Natural killer cell (primary cell): Measurements from ENCODE around the gene MR1. TPM values are rescaled to one million over a fixed set of nuclear protein-coding genes. Genes with fewer than 3 reads are reported as not detected.

Experiments
- ATAC-seq, 3 donors: fragments of 150-1000 bp in 2 of 3; fragments of 200-7000 bp in 1 of 3; cut with Tn5 transposase; 1 replicate in 1 of 3; 2 replicates in 2 of 3; pipeline ENCODE4 v1.10.0; 2021; ENCODE audit warnings: mild to moderate bottlenecking in 2 of 3, moderate library complexity in 2 of 3
- DNase-seq, 2 donors: peaks; one replicate each; pipeline versions ENCODE4 v3.0.0 to v3.0.0-alpha.2; 2013 to 2021; ENCODE audit warnings: mixed read lengths in 1 of 2
- H3K27ac ChIP-seq: one replicate; pipeline ENCODE4 v1.5.1; 2013; ENCODE audit warnings: mild to moderate bottlenecking, low read length
- H3K27me3 ChIP-seq: one replicate; pipeline ENCODE4 v1.6.1; 2013; ENCODE audit warnings: low read length; ENCODE audit not compliant: control insufficient read depth, insufficient read depth
- H3K36me3 ChIP-seq: one replicate; pipeline ENCODE4 v1.6.1; 2013; ENCODE audit warnings: low read length; ENCODE audit not compliant: control insufficient read depth, insufficient read depth
- H3K4me1 ChIP-seq: one replicate; pipeline ENCODE4 v1.6.1; 2013; ENCODE audit warnings: low read length; ENCODE audit not compliant: control insufficient read depth, insufficient read depth
- H3K4me3 ChIP-seq: one replicate; pipeline ENCODE4 v1.5.1; 2013; ENCODE audit warnings: low read length
- H3K9me3 ChIP-seq: one replicate; pipeline ENCODE4 v1.6.1; 2013; ENCODE audit warnings: low read length; ENCODE audit not compliant: control insufficient read depth, insufficient read depth
- H3K27ac Mint-ChIP-seq, 2 donors: one replicate each; pipeline ENCODE4 v1.8.0; 2022; ENCODE audit warnings: mild to moderate bottlenecking in 2 of 2, mixed read lengths in 2 of 2, moderate library complexity in 1 of 2
- H3K27me3 Mint-ChIP-seq, 2 donors: one replicate each; pipeline ENCODE4 v1.8.0; 2022; ENCODE audit warnings: low read depth in 2 of 2, mixed read lengths in 2 of 2
- H3K36me3 Mint-ChIP-seq: one replicate; pipeline ENCODE4 v1.8.0; 2022; ENCODE audit warnings: mixed read lengths
- H3K4me1 Mint-ChIP-seq, 2 donors: one replicate each; pipeline ENCODE4 v1.8.0; 2022; ENCODE audit warnings: mixed read lengths in 2 of 2
- H3K4me3 Mint-ChIP-seq: one replicate; pipeline ENCODE4 v1.8.0; 2022; ENCODE audit warnings: mild to moderate bottlenecking, moderate library complexity, mixed read lengths
- H3K9me3 Mint-ChIP-seq, 2 donors: one replicate each; pipeline ENCODE4 v1.8.0; 2022; ENCODE audit warnings: mixed read lengths in 2 of 2
- WGBS: methylation state at CpG from one replicate; pipeline ENCODE4 v1.1.7; 2013; ENCODE audit warnings: missing lambda C conversion rate; ENCODE audit not compliant: insufficient coverage; 5-methylcytosine and 5-hydroxymethylcytosine counted together
- intact Hi-C: fragments of 100-400 bp; cut with micrococcal nuclease; formaldehyde crosslinking; loops from one replicate; pipeline ENCODE4 v1.14.2; 2022
- total RNA-seq, 4 donors: library from RNA; stranded (reverse); fragments of 120-200 nt in 1 of 4; gene quantifications; one replicate each; pipeline versions ENCODE4 v1.2.3 to v1.2.4, GENCODE V29; 2013 to 2022
- TF ChIP-seq, protein P1 (sequence below): fragments of 200-600 bp; IDR thresholded peaks from one replicate; pipeline ENCODE4 v1.8.0; 2022; ENCODE audit warnings: antibody characterized with exemption

MR1 gene
- total RNA-seq, 3 donors from 2014 or later (not counting 1 experiment from before 2014, with no cell fraction given): 27.8 to 35.3 (median 34.6) TPM

DNA sequence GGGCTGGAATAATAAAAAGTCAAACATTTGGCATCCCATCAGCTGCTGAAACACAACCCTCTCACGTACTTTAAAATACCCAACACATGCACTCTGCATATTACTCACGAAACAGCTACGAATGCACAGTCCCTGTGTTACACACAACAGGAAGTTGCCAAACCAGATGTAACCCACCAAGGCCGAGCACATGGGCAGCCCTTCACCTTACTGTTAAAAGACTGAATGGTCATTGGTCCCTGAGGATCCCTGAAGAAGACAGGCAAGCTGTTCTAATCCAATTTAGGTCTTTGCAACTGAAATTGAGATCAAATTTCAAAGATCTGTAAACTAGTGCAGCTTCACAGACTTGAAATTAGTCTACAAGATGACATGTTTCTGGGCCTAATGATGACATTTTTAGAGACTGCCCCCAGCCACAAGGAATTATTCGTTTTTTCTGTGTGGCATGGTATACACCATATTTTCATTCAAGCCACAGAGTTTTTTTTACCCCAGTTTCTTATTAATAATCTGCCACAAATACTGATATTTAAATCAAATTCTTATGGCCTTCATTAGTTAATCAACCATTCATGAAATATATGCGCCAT, 29.1 kb downstream of the MR1 start:
- Histone ChIP-seq H3K27ac (peak overlapping the region; percentile 92), H3K4me1 (peaks cover 17% of the 10 kb centered on the region), H3K36me3 (peaks cover 2% of the 10 kb centered on the region), H3K9me3 (peaks cover 4% of the 10 kb centered on the region), H3K4me3 (peak overlapping the region; percentile 35), H3K27me3 (no peaks in the 10 kb centered on the region)
- Mint-ChIP-seq H3K27ac (peak overlapping the region; percentile 91 to 98), H3K9me3 (no peaks in the 10 kb centered on the region), H3K4me1 (peaks cover 24 to 25% of the 10 kb centered on the region in 2 donors), H3K27me3 (no peaks in the 10 kb centered on the region), H3K36me3 (peaks cover 11% of the 10 kb centered on the region), H3K4me3 (peak overlapping the region; percentile 87)
- TF ChIP-seq, protein P1, sequence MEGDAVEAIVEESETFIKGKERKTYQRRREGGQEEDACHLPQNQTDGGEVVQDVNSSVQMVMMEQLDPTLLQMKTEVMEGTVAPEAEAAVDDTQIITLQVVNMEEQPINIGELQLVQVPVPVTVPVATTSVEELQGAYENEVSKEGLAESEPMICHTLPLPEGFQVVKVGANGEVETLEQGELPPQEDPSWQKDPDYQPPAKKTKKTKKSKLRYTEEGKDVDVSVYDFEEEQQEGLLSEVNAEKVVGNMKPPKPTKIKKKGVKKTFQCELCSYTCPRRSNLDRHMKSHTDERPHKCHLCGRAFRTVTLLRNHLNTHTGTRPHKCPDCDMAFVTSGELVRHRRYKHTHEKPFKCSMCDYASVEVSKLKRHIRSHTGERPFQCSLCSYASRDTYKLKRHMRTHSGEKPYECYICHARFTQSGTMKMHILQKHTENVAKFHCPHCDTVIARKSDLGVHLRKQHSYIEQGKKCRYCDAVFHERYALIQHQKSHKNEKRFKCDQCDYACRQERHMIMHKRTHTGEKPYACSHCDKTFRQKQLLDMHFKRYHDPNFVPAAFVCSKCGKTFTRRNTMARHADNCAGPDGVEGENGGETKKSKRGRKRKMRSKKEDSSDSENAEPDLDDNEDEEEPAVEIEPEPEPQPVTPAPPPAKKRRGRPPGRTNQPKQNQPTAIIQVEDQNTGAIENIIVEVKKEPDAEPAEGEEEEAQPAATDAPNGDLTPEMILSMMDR: no peak
- DNase-seq (peak; percentile 37 to 58), ATAC-seq (peak; percentile 91 to 93 (median 92))
- intact Hi-C loops: loop anchor here (2.0 kb wide), 2 partner anchors 18 to 40 kb away; partner anchors contain the start of gene STX6
- WGBS: 20% methylated on average over 6 of the region's 6 CpGs

DNA sequence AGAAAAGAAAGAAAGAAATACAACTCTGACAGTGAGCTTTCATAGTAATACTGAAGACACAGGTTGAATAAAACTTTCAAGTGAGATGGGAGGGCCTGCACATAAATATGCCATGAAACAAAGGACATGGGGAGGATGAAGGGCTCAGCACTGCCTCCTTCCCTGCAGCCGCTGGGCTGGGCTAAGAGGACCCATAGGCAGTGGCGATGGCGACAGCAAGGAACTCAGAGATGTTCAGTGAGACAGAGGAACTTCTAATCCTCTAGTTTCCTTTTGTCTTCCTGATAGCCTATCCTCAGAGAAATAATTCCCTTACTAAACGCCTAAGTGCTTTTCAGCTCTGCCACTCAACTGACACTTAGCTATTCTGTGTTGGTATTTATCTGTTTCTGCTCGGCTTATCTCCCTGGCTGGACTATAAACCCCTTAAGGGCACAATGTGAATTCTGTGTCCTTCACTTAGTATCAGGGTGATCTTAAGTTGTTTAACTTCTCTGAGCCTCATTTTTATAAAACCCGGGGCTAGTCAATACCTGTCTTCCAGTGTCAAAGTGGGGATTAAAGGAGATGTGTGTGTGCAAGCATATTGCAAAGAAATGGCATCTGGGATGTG, 30.3 kb downstream of the MR1 start:
- H3K36me3 Mint-ChIP-seq: peaks cover 8% of the 10 kb centered on the region
- WGBS: 95% methylated on average over 5 of the region's 6 CpGs
- H3K4me1 ChIP-seq: peaks cover 17% of the 10 kb centered on the region

DNA sequence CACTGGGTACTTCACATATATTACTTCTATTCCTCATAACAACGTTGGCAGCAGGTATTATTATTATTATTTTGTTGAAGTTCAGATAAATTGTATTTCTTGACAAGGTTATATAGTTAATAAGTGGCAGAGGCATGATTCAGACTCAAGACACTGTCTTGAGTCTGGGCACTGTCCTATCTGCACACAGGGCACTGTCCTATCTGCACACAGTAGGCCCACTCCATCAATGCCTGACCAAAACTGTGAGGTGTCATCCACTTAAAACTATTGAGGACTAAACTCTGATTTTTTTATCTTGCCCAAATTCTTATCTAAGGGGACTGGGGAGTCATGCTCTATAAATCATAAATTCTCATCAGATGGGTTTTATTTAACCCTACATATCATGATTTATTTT, 30.9 kb downstream of the MR1 start:
- Histone ChIP-seq H3K27me3 (no peaks in the 10 kb centered on the region), H3K9me3 (no peaks in the 10 kb centered on the region), H3K36me3 (no peaks in the 10 kb centered on the region), H3K4me3 (no peak overlapping the region), H3K4me1 (peaks cover 17% of the 10 kb centered on the region), H3K27ac (no peak overlapping the region)
- Mint-ChIP-seq H3K4me1 (peaks cover 24 to 25% of the 10 kb centered on the region in 2 donors), H3K27me3 (no peaks in the 10 kb centered on the region), H3K36me3 (peaks cover 2% of the 10 kb centered on the region), H3K4me3 (no peak overlapping the region), H3K9me3 (no peaks in the 10 kb centered on the region), H3K27ac (peak overlapping the region in 1 of 2 donors; percentile 35)
- intact Hi-C loops: no loop called here
- TF ChIP-seq, protein P1: no peak
- WGBS: no CpG with 5 or more reads among the region's 1 CpG
- no peak for DNase-seq
- ATAC-seq: no peak

More for the DNA sequence above, 30.3 kb downstream of the MR1 start:
- H3K4me3 Mint-ChIP-seq: no peak overlapping the region
- H3K9me3 Mint-ChIP-seq: no peaks in the 10 kb centered on the region
- H3K27ac Mint-ChIP-seq: peak overlapping the region in 1 of 2 donors; percentile 35
- H3K9me3 ChIP-seq: peaks cover 4% of the 10 kb centered on the region
- H3K27ac ChIP-seq: no peak overlapping the region
- H3K4me3 ChIP-seq: no peak overlapping the region
- intact Hi-C loops: no loop called here
- peaks cover 24 to 25% of the 10 kb centered on the region in 2 donors for H3K4me1 Mint-ChIP-seq
- no peaks in the 10 kb centered on the region for H3K27me3 ChIP-seq
- no peaks in the 10 kb centered on the region for H3K27me3 Mint-ChIP-seq
- no peak for DNase-seq
- ATAC-seq: no peak
- TF ChIP-seq, protein P1: no peak
- no peaks in the 10 kb centered on the region for H3K36me3 ChIP-seq
